ENCODE measurements around the gene BCAS3.
A peak's percentile ranks its signal among the peaks of the same experiment; 100 is the strongest.
"Not testable (repeated sequence)": the region's sequence is repeated elsewhere in the genome, so short reads cannot be mapped to it uniquely, and the experiment has no call there.

Gene BCAS3

DNA sequence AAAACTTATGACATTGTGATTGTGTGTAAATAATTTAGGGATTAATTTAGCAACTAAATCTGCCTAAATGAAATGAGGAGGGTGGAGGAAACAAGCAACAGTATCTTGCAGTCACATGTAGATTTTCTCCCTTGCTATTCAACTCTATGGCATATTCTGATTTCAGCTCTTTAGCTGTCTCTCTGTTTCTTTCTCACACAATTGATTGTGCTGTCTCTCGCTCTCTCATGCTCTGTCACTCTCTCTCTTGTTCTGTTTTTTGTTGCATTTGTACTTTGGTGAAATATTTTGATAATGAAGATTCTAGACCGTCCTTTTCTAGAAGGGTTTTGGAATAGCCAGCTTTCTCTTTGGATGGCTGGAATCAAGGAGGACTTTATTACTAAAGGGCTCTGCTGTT is 70.6 kb downstream of the BCAS3 start:
- no peak for DNase-seq

DNA sequence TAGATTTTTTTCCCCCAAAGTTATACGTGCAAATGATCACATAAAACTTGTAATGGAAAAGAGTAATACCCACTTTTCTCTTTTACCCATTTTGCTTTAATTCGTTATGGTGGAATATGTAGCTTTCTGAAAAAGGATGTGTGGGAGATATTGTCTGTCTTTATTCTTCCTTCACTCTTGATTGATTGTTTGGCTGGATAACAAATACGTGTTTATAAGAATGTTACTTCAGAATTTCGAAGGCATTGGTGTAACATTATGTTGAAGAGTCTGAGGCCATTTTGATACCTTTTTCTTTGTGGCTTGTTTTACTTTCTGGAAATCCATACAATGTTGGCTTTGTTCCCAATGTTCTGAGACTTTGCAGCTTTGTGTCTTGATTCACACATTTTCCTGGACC is 71.4 kb downstream of the BCAS3 start:
- DNase-seq = no peak

DNA sequence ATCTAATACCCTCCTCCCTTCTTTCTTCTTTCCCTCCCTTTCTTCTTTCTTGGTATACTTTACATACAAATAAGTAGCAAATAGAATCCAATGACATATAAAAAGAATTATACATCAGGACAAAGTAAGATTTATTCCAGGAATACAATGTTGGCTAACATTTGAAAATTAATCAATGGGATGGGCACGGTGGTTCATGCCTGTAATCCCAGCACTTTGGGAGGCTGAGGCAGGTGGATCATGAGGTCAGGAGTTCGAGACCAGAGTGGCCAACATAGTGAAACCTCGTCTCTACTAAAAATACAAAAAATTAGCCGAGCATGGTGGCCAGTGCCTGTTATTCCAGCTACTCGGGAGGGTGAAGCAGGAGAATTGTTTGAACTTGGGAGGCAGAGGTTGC is 72.1 kb downstream of the BCAS3 start:
- no peak for DNase-seq

DNA sequence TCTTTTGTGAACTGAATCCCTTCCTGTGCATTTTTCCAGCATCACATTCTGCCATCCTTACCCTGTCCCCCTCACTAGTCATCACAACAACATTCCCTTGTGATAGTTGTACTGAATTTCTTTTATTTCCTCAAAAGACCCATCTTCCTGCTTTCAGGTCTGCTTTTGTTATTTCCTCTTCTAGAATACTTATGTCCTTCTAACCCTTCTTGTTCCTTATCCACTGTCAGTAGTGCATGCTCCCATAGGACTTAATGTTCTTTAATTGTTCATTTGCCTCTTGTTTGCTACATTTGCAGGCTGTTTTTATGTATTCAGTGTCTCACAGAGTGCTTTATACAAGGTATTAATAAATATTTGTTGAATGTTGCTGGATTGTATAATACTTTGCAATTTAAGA is 73.0 kb downstream of the BCAS3 start:
- no peak for DNase-seq

DNA sequence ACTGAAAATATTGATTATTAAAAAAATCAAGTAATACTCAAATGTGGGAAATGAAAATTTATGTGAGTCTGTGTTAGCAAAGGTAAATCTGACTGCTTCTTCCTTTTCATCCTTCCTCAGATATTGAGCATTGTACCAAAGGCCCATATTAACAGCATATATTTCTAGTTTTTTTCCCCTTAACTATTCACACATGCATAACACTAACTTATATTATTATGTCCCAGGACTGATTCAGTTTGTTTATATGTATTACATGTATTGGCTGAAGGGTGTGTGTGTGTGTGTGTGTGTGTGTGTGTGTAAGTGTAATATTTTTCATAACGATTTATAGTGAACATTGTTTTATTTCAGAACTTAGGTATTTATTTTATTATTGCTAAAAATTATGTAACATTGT is 74.2 kb downstream of the BCAS3 start:
- no peak for DNase-seq

DNA sequence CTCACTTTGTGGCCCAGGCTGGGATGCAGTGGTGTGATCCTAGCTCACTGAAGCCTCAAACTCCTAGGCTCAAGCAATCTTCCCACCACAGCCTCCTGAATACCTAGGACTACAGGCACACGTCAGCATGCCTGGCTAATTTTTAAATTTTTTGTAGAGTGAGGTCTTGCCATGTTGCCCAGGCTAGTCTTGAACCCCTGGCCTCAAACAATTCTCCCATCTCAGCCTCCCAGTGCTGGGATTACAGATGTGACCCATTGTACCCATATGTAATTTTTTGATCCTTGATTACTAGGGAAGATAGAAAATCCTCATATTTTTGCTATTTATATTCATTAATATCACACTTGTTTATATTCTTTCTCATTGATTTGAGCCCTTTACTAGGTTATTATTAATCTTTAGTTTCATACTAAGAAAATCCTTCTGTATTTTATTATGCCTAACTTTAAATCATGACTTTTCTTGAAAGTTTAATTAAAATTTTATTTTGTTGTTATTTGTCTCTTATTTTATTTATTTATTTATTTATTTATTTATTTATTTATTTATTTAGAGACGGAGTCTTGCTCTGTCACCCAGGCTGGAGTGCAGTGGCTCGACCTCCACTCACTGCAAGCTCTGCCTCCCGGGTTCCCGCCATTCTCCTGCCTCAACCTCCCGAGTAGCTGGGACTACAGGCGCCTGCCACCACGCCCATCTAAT is 75.4 kb downstream of the BCAS3 start:
- DNase-seq = no peak

DNA sequence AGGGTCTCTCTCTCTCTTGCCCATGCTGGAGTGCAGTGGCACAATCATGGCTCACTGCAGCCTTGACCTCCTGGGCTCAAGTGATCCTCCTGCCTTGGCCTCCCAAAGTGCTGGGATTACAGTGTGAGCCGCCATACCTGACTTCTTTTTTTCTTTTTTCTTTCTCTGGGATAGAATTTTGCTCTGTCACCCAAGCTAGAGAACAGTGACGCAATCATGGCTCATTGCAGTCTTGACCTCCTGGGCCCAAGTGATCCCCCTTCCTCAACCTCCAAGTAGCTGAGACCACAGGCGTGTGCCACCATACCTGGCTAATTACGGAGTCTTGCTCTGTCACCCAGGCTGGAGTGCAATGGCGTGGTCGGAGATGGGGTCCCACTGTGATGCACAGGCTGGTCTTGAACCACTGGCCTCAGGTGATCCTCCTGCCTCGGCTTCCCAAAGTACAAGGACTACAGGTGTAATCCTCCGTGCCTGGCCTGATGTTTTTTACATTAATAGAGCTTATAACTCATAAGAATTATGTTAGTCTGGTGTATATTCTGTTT is 76.5 kb downstream of the BCAS3 start:
- no peak for DNase-seq

DNA sequence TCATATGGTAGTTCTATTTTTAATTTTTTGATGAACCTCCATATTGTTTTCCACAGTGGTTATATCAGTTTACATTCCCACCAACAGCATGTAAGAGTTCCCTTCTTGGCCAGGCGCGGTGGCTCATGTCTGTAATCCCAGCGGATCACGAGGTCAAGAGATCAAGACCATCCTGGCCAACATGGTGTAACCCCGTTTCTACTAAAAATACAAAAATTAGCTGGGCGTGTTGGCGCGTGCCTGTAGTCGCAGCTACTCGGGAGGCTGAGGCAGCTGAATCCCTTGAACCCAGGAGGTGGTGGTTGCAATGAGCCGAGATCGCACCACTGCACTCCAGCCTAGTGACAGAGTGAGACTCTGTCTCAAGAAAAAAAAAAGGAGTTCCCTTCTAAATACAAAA is 79.1 kb downstream of the BCAS3 start:
- not testable (repeated sequence) for DNase-seq

DNA sequence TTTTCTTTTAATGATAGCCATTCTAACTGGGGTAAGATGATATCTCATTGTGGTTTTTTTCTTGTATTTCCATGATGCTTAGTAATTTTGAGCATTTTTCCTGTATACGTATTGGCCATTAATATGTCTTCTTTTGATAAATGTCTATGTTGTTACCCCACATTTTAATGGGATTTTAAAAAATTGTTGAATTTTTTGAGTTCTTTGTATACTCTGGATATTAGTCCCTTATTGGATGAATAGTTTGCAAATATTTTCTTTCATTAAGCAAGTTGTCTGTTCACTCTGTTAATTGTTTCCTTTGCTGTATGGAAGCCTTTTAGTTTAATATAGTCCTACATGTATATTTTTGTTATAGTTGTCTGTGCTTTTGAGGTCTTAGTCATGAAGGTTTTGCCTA is 79.8 kb downstream of the BCAS3 start:
- no peak for DNase-seq

DNA sequence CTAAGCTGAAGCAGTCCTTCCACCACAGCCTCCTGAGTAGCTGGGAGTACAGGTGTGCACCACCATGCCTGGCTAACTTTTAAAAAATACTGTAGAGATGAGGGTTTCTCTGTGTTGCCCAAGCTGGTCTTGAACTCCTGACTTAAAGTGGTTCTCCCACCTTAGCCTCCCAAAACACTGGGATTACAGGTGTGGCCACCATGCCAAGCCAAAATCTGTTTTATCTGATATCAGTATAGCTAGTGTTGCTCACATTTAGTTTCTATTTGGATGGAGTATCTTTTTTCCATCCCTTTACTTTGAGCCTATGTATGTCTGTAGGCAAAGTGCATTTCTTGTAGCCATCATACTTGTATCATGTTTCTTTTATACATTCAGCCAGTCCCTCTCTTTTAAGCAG is 82.1 kb downstream of the BCAS3 start:
- no peak for DNase-seq

DNA sequence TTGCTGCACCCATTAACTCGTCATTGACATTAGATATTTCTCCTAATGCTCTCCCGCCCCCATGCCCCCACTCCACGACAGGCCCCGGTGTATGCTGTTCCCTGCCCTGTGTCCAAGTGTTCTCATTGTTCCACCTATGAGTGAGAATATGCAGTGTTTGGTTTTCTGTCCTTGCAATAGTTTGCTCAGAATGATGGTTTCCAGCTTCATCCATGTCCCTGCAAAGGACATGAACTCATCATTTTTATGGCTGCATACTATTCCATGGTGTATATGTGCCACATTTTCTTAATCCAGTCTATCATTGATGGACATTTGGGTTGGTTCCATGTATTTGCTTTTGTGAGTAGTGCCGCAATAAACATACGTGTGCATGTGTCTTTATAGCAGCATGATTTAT is 83.7 kb downstream of the BCAS3 start:
- DNase-seq = not testable (repeated sequence)

DNA sequence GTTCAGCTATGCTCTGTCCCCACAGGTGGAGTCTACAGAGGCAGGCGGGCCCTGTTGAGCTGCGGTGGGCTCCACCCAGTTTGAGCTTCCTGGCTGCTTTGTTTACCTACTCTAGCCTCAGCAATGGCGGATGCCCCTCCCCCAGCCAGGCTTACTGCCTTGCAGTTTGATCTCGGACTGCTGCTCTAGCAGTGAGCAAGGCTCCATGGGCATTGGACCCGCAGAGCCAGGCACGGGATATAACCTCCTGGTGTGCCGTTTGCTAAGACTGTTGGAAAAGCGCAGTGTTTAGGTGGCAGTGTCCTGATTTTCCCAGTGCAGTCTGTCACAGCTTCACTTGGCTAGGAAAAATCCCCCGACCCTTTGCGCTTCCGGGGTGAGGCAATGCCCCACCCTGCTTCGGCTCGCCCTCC is 89.1 kb downstream of the BCAS3 start:
- DNase-seq = peak in 1 of 2 donors; percentile 1

DNA sequence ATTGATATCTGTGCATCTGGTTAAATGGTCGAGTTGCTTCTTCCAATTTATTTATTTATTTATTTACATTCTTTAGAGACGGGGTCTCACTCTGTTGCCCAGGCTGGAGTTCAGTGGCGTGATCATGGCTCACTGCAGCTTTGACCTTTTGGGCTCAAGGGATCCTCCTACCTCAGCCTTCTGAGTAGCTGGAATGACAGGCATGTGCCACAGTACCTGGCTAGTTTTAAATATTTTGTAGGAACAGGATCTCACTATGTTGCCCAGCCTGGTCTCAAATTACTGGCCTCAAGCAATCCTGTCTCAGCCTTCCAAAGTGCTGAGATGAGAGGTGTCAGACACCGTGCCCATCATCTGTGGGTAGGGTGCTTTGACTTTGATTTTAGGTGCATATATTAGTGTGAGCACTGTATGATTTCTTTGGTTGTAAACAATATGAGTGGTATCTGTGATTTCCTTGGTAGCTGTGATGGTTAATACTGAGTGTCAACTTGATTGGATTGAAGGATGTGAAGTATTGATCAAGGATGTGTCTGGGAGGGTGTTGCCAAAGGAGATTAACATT is 90.2 kb downstream of the BCAS3 start:
- DNase-seq = no peak

DNA sequence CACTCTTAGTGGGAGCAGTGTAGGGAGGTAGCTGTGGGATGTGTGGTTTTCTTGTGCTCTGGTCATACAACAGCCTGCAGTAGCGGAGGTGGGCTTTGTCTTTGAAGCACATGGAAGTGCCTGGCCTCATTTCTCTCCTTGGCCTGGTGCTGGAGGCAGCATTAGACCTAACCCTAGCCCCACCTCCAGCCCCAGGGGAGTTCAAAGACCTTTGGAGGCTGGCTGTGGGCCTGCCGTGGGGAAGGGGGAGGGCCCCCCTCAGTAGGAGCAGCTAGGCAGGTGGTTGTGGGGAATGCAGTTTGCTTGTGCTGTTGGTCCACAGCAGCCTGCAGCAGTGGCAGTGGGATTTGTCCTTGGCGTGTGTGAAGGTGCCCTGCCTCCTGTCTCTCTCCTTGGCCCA is 91.7 kb downstream of the BCAS3 start:
- no peak for DNase-seq

DNA sequence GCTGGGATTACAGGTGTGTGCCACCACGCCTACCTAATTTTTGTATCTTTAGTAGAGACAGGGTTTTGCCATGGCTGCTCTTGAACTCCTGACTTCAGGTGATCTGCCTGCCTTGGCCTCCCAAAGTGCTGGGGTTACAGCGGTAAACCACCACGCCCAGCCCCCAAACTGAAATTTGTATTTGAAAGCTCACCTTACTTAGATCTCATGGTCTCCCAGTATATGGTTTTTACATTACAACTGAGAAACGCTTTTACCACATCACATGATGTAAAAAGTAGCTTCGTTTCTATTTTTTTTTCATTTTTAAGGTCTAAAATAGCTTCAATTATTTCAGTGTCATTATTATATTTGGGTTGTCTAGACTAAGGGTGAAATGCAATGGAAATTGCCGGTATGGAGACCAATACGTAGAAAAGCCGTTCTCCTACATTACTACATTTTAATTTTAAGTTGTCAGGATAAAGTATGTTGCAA is 93.3 kb downstream of the BCAS3 start:
- no peak for DNase-seq

DNA sequence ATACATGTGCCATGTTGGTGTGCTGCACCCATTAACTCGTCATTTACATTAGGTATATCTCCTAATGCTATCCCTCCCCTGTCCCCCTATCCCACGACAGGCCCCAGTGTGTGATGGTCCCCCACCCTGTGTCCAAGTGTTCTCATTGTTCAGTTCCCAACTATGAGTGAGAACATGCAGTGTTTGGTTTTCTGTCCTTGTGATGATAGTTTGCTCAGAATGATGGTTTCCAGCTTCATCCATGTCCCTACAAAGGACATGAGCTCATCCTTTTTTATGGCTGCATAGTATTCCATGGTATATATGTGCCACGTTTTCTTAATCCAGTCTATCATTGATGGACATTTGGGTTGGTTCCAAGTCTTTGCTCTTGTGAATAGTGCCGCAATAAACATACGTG is 94.0 kb downstream of the BCAS3 start:
- not testable (repeated sequence) for DNase-seq

DNA sequence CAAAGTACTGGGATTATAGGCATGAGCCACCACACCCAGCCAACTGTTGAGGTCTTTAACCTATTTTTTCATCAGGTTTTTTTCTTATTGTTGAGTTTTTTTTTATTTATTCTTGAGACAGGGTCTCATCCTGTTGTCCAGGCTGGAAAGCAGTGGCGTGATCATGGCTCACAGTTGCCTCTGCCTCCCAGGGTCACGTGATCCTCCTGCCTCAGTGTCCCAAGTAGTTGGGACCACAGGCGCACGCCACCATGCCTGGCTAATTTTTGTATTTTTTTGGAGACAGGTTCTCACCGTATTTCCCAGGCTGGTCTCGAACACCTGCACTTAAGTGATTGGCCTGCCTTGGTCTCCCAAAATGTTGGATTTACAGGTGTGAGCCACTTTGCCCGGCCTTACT is 95.9 kb downstream of the BCAS3 start:
- no peak for DNase-seq

DNA sequence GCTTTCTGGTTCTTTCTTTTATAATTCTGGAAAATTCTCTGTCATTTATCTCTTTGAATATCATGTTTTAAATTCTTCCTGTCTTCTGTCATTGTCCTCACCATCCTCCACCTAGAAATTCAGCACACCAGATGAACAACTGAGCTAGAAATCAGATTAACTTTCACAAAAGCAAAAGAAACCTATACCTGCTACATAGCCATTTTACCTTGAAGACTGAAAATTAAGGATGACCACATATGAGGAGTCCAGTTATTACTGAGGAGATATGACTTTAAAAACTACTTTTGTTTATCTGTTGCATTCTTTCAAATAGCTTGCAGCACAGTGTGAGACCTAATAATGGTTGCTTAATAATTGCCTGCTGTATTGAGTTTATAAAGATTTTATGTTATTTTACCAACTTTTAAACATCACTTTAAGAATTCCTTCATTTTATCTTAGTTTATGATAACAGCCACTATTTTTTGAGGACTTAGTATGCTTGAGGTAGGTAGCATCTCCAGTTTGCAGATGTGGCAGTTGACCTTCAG is 104.3 kb downstream of the BCAS3 start:
- no peak for DNase-seq

DNA sequence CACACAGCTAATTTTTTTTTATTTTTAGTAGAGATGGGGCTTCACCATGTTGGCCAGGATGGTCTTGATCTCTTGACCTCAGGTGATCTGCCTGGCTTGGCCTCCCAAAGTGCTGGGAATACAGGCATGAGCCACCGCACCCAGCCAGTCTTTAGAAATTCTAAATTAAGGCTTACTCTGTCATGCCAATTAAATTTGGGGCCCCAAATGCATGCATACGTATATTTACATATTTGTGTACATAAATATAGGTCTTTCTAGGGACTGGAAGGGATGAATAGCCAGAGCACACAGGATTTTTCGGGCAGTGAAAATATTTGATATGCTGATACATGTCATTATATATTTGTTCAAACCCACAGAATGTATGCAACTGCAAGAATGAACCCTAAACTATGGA is 105.1 kb downstream of the BCAS3 start:
- no peak for DNase-seq

DNA sequence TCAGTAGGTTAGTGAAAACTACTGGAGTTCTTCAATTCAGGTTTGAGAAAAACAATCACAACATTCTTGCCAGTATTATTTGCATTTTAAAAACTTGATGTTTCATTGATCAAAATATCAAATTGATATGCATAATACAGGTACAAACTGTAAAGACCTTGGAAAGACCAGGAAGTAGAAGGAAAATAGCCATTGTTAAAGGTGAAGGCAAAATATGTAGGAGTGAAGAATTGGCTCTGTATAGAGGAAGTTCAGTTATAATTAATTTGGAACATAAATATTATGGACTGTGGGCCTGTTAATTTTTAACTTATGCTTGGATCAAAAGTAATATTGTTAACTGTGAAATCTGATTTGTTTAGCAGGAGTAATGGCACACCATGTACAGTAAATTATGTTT is 112.6 kb downstream of the BCAS3 start:
- DNase-seq = no peak

DNA sequence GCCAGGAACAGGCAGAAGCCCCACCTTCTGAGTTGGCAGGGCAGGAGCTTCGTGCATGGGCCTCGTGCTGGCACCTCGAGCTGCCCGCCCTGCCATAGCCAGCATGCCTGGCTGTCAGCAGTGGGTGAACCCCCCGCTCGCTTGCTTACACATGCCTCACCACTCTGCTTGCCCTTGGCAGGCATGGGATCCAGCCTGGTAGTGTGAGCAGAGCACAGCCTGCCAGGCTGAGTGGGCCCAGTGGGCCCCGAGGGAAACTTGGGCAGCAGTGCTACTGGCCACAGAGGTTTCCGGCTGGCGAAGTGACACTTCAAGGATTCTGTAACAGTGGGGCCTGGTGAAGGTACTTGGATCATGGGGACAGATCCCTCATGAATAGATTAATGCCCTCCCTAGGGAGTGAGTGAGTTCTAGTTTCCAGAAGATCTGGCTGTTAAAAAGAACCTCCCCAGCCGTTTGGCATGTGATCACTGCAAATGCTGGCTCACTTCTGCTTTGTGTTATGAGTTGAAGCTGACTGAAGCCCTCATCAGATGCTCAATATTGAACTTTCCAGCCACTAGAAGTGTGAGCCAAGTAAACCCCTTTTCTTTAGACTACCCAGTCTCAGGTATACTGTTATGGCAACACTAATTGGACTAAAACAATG is 114.7 kb downstream of the BCAS3 start:
- no peak for DNase-seq

DNA sequence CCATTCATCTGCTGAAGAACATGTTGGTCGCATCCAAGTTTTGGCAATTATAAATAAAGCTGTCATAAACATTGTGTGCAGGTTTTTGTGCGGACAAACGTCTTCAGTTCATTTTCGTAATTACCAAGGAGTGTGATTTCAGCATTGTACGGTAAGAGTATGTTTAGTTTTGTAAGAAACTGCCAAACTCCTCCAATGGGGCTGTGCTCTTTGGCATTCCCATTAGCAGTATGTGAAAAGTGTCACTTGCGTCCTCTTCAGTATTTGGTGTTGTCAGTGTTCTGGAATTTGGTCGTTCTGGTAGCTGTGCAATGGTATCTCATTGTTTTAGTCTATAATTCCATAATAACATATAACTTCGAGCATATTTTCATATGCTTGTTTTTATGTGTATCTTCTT is 120.9 kb downstream of the BCAS3 start:
- DNase-seq = no peak

DNA sequence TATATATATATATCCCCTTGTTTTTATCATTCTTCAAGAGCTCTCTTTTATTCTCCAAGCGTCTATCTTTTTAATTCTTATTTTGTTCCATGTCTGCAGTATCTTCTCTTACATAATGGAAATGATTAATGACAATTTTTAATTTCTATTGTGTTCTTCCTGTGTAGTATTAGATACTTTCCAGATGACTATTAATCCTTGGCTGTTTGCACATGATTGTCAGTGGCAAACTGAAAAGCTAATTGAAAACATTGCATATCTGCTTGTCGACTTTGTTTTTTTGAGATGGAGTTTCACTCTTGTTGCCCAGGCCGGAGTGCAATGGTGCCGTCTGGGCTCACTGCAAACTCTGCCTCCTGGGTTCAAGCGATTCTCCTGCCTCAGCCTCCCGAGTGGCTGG is 124.7 kb downstream of the BCAS3 start:
- DNase-seq = no peak

DNA sequence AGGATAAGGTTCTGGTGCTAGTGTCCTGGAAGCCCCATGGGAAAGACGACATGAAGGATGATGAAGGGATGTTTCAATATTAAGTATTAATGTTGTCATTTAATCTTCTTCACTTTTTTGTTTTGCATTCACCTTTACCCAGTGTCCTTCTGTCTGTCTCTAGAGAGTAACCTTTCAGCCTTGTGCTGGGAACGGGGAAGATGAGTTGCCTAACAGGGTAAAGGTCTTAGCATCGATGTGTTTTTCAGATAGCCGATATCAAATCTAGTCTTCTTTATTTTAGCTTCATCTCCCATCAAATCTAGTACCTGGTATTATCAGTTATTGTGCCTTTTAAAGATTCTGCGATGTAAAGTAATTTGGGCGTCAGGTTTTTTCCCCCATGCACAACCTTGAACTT is 125.4 kb downstream of the BCAS3 start:
- DNase-seq = no peak

All from CD4-positive, alpha-beta T cell treated with Interleukin-1 beta for 1 hour (primary cell).